HUDEP-2 (cell line): ENCODE measurements around the gene TSC1.
A peak's percentile ranks its signal among the peaks of the same experiment; 100 is the strongest.
"Not testable (repeated sequence)": the region's sequence is repeated elsewhere in the genome, so short reads cannot be mapped to it uniquely, and the experiment has no call there.

ENCODE experiments used
- DNase-seq, 76 experiments: peaks; one replicate each; lab custom pipeline; 2025; ENCODE audit not compliant: unreplicated experiment in 76 of 76; lab: John Stamatoyannopoulos, UW

Gene TSC1

DNA sequence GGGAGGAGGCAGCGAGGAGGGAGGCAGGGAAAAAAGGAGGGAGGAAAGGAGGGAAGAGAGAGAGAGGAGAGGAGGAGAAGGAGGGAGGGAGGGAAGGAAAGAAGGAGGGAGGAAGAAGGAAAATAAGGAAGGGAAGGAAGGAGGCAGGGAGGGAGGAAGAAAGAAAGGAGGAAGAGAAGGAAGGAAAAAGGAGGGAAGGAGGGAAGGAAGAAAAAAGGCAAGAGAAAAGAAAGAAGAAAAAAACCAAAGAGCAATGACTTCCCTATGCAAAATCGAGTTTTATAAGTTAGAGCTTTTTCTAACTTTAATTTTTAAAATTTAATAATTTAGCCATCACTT, 33.7 kb upstream of the TSC1 start:
- no peak for DNase-seq

DNA sequence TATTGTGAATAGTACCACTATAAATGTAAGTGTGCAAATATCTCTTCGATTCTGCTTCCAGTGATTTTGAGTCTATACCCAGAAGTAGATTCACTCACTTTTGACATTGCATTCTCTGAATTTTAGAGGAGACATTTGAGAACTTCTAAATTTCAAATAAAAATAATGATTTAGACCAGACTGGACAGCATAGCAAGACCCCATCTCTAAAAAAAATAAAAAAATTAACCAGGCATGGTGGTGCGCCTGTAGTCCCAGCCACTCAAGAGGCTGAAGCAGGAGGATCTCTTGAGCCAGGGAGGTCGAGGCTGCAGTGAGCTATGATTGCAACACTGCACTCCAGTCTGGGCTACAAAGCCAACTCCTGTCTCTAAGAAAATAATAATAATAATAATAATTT, 32.2 kb upstream of the TSC1 start:
- DNase-seq = no peak

DNA sequence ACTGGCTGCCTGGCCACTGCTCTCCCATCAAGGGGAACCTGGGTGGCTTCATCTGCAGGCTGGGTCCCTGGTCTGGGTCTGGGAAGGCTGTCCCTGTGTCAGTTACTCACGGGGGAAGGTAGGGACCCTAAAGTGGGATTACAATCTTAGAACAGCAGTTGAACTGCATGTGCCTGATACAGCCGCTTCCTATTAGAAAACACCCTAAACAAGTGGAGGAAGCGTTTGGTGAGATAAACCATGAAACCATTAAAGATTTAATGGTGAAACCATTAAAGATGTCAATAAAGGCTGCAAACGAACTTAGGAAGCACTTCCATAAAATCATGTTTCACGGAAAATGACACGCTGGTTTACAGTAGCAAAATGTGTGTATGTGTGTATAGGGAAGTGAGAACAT, 31.5 kb upstream of the TSC1 start:
- DNase-seq = no peak

DNA sequence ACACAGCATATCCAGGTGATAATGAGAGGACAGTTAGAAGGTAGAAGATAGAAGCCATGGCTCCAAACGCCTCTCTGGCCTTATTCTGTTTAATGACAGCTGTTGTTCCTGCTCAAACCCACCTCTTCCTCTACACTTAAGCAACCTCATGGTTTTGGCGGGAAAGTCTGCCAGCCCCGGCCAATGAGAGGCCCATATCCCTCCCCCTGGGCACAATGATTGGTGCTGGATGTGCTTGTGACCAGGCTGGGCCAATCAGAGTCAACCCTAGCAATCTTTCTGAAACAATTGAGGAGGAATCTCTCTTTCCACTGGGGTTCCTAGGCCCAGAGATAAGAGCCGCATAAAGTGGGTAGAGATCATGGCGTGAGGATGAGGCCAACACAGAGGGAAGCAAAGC, 29.3 kb upstream of the TSC1 start:
- DNase-seq = peak in 17 of 76 experiments; percentile 6 to 38 (median 25)

DNA sequence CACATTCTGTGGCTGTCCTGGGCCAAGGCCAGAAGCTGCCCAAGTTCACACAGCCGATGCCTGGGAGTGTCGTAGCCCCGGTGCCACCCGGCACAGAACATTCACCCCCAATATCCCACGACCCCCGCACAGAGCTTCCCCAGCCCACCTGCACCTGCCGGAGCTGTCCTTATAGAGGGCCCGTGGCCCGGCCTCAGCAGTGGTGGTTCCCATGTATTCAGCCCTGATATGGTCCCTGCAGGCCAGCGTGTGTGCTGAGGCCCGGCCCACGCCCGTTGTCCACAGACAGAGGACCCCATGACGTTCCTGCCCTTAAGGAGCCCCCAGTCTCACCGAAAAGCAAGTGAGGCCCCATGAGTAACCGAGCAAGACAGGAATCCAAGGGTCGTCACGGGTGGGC, 28.8 kb upstream of the TSC1 start:
- DNase-seq = no peak

DNA sequence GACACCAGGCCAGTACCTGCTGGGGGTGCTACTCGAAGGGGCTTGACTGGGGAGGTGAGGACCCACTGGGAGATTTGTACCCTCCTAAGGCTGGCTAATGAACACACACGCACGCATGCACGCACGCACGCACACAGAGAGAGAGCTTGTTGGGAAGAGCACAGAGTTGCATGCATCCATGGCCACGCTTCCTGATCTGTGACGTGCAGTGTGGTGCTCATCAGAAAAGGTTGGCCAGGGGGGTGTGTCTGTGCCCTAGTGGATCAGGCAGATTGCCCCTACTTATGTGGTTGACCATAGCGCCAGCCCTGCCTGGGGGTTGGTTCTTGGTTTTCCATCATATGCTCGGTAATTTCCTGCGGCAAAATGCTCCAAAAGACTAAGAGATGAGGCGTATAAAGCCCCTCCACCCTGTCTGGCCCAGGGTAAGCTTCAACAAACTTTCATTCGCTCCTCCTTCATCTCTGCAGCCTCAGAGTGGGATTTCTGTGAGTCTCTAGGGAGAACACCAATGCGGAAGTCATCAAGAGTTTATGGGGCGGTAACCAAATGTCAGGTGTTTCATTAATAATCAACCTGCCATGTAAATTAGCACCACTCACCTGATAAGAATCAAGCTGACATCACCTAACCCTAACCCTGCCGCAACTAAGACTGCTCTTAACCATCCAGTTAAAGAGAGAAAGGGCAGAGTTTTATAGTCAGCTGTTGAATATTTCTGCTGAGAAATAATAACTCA, 26.1 kb upstream of the TSC1 start:
- DNase-seq = no peak

DNA sequence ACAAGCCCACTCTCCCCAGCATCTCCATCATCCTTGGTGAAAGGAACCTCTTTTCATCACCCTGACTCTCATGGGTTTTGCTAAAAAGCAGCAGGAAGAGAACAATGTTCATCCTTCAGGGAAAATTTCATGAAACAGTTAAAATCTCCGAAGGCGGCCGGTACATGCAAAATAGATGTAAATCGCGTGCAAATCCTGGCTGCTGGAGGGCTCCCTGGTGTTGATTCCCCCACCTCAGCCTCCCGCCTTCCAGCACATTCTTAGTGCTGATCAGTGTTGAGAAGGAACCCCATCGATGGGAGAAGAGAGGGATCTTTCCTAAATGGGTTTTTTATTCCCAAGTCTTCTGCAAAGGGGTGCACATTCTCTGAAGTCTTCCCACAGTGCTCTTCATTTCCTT, 25.4 kb upstream of the TSC1 start:
- no peak for DNase-seq

DNA sequence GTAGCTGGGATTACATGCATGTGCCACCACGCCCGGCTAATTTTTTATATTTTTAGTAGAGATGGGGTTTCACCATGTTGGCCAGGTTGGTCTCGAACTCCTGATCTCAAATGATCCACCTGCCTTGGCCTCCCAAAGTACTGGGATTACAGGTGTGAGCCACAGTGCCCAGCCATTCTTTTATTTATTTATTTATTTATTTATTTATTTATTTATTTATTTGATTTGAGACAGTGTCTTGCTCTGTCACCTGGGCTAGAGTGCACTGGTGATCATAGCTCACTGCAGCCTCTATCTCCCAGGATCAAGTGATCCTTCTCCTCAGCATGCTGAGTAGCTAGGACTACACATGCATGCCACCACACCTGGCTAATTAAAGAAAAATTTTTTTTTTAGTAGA, 23.5 kb upstream of the TSC1 start:
- DNase-seq = not testable (repeated sequence)

DNA sequence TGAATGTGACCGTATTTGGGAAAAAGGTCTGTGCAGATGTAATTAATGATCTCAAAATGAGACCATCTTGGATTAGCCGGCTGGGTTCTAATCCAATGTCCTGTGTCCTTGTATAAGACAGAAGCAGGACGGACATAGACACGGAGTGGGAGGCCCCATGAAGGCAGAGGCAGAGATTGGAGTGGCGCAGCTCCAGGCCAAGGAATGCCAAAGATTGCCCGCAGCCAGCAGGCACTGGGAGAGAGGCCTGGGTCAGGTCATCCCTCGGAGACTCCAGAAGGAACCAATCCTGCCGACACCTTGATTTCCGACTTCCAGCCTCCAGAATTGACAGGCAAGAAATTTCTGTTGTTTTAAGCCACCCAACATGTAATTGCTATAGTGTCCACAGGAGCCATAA, 21.1 kb upstream of the TSC1 start:
- DNase-seq = no peak

DNA sequence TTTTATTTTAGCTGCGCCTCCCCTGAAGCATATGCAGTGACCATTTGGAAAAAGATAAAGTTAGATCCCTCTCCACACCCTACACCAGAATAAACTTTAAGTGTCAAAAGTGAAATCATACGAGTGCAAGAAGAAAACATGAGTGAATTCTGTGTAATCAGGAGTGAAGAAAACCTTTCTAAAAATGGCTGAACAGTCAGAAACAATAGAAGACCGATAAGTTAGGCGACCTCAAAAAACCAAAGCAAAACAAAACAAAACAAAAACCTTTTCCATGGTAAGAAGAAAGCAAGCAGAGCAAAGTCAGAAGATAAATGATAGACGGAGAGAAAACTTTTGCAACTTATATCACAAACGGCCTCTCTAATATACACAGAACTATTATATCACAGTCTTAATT, 16.6 kb upstream of the TSC1 start:
- DNase-seq = no peak

DNA sequence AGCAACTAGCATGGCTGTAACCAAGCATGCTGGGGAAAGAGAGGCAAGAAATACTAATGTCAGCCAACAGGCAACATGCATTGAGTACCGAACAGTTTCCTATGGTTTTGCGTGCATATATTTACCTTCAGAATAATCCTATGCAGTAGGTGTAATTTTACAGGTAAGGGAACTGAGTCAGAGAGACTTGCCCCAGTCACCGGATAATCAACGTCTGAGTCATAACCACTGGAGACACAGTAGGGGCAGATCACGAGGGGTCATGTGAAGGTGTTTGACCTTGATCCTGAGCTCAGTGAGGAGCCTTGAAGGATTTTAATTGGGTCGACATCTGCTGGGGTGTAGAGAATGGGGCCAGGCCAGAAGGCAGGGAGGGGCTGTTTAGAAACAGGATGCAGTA, 13.4 kb upstream of the TSC1 start:
- no peak for DNase-seq

DNA sequence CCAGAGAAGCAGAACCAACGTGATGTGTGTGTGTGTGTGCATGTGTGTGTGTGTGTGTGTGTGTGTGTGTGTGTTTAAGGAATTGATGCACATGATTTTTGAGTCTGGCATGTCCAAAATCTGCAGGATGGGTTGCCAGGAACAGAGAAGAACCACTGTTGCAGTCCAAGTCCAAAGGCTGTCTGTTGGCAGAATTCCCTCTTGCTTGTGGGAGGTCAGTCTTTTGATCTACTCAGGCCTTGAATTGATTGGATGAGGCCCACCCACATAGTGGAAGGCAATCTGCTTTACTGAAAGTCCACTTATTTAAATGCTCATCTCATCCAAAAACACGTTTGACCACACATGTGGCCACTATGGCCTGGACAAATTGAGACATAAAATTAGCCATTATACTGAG, 11.4 kb upstream of the TSC1 start:
- no peak for DNase-seq

DNA sequence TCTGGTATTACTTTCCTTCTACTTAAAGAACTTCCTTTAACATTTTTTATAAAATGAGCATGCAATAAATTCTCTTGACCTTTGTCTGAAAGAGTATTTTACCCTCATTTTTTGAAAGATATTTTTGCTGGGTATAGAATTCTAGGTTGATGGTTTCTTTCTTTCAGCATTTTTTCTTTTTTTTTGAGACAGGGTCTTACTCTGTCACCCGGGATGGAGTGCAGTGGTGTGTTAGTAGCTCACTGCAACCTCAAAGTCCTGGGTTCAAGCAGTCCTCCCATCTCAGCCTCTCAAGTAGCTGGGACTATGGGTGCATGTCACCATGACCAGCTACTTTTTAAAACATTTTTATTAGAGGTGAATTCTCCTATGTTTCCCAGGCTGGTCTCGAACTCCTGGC, 10.7 kb upstream of the TSC1 start:
- DNase-seq = no peak

DNA sequence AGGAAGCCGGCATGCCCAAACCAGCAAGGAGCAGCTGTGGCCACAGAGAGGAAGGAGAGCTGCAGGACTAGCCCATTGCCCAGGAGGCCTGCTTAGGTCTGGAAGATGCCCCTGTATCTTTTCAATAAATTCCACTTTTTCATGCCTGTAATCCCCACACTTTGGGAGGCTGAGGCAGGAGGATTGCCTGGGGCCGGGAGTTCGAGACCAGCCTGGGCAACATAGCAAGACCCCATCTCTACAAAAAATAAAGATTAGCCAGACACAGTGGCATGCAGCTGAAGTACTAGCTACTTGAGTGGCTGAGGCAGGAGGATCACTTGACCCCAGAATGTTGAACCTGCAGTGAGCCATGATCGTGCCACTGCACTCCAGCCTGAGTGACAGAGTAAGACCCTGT, 5.3 kb upstream of the TSC1 start:
- no peak for DNase-seq

DNA sequence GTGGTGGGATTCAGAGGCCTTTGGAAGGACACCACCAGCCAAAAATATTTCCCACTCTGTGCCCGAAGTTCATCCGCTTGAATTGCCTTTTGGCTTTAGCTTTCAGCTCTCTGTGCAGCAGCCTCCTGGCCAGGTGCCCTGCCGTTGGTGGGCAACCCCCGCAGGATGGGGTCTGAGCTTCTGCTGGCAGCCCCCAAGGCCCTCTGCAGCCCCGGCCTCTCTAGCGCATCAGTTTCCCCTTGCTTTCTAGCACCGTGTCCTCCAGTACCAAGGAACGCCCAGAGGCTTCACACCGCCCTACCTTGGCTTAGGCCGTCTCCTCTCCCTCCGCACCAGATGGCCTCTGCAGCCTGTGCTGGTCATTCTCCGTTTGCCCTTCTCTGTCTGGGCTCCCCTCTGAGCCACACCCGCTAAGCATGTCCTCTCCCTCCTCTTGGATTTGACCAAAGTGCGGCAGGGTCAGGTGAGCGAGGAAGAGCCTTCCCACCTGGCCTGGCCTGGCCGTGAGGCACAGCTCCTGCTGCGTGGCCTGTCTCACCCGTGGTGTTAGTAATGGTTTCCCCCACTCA, 4.2 kb upstream of the TSC1 start:
- no peak for DNase-seq

DNA sequence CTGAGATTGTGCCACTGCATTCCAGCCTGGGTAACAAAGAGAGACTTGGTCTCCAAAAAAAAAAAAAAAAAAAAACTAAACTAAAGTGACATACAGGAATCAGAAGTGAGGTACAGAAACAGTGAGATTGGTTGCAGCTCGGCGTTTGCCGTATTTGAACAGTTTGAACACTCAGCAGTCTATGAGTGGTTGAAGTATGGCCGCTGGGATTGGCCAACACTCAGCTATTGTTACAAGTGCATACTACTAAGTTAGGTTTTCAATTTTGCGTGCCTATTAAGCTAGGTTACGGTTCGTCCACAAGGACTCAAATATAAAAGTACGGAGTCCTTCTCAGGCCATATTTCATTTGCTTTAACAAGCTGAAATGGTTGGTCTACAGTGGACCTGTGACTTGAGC, 3.3 kb upstream of the TSC1 start:
- no peak for DNase-seq

DNA sequence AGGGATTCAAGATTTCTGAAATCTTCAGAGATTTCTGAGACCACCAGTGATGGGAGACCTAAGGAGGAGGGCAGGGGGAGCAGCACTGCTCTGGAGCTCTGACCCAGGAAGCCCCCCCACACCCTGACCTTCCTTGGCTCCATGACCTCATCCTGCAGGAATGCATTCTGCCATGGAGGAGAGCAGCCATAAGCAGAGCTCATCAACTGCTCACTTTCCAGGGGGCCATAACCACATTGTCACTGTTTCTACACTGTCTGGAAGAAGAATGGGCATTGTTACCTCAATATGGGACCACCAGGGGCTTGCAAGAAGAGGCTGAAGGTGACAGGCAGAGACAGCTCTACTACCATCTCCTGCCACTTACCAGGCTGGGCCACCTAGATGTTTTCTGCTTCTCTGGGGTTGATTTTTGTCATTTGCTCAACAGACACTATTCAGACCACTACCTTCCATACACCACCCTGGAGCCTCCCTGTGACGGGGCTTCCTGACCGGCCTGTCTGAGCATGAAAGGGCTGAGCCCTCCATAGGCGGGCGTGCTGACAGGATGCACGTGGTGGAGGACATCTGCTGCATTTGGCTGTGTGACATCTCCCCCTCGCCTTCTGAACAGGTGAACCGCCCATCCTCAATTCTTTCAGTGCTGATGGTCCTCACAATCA, 2.3 kb upstream of the TSC1 start:
- DNase-seq = no peak

DNA sequence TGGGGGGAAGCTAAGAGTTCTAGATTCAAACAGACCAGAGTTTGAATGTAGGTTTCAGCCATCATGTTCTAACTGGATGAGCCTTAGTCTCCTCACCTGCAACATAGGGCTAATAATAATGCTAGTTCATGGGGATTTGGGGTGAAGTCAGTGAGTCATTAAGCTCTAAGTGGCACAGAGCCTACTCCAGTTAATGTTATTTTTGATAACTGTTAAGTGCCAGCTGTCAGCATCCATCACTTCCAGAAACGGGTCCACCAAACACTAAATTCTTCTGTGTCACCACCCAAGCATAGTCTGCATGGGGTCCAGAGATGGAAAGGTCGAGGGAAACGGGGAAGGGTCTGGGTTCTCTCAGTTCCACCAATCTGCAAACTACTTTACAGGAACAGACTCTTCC, 1.8 kb upstream of the TSC1 start:
- DNase-seq = peak in 1 of 76 experiments; percentile 4

DNA sequence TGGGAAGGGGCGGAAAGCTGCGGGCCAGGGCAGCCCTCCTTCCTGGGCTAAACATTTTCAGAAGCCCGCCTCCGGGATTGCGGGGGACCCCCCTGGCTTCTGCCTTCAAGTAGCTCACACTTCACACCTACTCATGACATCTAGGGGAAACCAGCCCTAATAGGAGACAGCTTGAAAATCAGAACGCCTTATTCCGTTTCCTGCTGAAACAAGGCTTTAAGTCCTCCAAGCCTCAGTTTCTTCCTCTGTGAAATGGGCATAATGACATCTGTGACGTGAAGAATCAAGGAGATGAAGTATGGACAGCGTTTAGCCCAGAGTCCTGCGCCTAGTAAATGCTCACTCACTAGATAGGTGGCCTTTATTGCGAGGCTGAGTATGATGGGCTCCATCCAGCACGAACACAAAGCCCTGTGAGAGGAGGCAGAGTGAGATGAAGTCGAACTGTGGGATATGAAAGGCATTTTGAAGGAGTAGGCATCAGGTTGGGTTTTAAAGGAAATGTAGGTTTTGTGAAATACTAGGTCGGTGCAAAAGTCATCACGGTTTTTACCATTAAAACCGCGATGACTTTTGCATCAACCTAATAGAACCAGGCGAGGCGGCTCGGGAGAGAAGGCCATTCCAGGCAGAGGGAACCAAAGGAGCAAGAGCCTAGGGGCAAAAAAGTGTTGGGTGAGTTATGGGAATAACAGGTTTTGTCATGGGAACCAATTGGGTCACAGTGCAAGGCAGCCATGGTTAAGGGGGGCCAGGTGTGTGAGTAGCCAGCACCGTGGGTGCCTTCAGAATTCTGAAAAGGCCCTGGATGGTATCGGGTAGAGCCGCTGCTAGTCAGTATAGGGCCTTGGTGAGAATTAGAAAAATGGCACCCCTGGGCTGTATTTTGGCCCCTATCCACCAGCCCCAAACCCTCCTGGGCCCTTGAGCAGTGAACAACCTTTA, 1.0 kb upstream of the TSC1 start:
- no peak for DNase-seq

DNA sequence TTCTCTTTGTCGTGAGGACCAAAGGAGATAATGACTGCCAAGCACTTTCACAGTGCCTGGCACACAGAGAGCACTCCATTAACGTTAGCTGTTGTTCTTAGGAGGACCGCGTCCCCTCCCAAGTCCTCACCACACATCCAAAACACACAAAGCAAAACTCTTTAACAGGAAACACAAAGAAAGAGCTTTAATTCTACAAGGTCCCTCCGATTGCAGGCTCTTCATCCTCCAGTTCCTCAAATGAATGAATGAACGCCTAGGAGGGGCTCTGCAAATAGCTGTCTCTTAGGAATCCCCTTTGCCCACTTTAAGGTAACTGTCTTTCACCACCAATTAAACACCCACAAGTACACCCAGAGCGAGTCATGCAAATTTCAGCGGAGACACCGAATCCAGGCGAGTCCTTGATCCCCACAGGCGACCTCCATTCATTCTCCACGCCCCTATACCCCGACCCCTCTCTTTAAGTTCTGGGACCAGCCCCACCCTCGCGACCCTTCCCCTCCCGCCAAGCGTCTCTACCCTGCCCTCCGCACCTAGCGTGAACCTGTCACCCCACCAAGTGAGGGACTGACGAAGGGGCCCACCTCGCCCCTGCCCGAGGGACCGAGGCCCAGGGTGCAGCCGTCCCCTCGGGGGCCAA, 644 bp downstream of the TSC1 start:
- peak in 2 of 76 experiments; percentile 3 to 8 for DNase-seq
